Endothelial cell of umbilical vein (primary cell): ENCODE data around the gene MRM1. TPM values are rescaled to one million over a fixed set of nuclear protein-coding genes. Genes with fewer than 3 reads are reported as not detected.

Source experiments
- BruUV-seq: library from RNA; stranded (reverse); fragments of 400-500 nt; replicated peaks from 2 replicates; lab custom pipeline; 2021; lab: Mats Ljungman, UMichigan
- CTCF ChIA-PET: fragments of 300-600, 350-600 bp; sonication (Branson Sonifier 250); formaldehyde crosslinking; loops from one replicate; lab custom pipeline; 2021; ENCODE audit warnings: antibody characterized with exemption, inconsistent platforms; lab: Charles Lee
- POLR2A ChIA-PET: fragments of 300-600, 350-600 bp; sonication (Branson Sonifier 250); formaldehyde crosslinking; loops from one replicate; lab custom pipeline; 2021; ENCODE audit warnings: antibody characterized with exemption, inconsistent platforms; lab: Charles Lee
- DNase-seq: peaks from one replicate; pipeline ENCODE4 v3.0.0-alpha.2; 2011; ENCODE audit warnings: low read depth, low spot score
- FAIRE-seq: peaks from 2 replicates; lab custom pipeline; 2011; peaks lifted over from hg19 to GRCh38; lab: Jason Lieb, UNC
- H2AFZ ChIP-seq: 2 replicates; pipeline ENCODE4 v1.6.0; 2012; ENCODE audit warnings: low read depth, low read length, control low read depth, inconsistent platforms
- H3K27ac ChIP-seq: 2 replicates; pipeline ENCODE4 v1.5.1; 2011; ENCODE audit warnings: low read depth, mild to moderate bottlenecking, control low read depth, low read length, moderate library complexity; ENCODE audit not compliant: insufficient read depth
- H3K27me3 ChIP-seq, 2 experiments: 2 replicates each; pipeline versions ENCODE4 v1.6.0 to v1.6.1; 2011; ENCODE audit warnings: low read length in 2 of 2, mixed read lengths in 1 of 2; ENCODE audit not compliant: control insufficient read depth in 2 of 2, insufficient read depth in 2 of 2
- H3K36me3 ChIP-seq, 2 experiments: 2 replicates in 1 of 2; 3 replicates in 1 of 2; pipeline ENCODE4 v1.5.1; 2011; ENCODE audit warnings: low read length in 2 of 2, mild to moderate bottlenecking in 1 of 2, moderate library complexity in 1 of 2; ENCODE audit not compliant: control insufficient read depth in 2 of 2, insufficient read depth in 2 of 2; ENCODE audit errors: extremely low read depth in 1 of 2
- H3K4me1 ChIP-seq: 3 replicates; pipeline ENCODE4 v1.5.1; 2011; ENCODE audit warnings: mild to moderate bottlenecking, low read length; ENCODE audit not compliant: control insufficient read depth, insufficient read depth; ENCODE audit errors: extremely low read depth
- H3K4me2 ChIP-seq: 2 replicates; pipeline ENCODE4 v1.6.1; 2011; ENCODE audit warnings: low read length, control low read depth, mixed read lengths; ENCODE audit not compliant: insufficient read depth
- H3K4me3 ChIP-seq, 3 experiments: fragments of 200-600 bp in 1 of 3; sonication (generic), shearing (Covaris generic) in 1 of 3; replicated peaks in 1 of 3; 2 replicates each; pipeline ENCODE4 v1.5.1; 2011 to 2016; ENCODE audit warnings: control low read depth in 3 of 3, low read length in 3 of 3, mild to moderate bottlenecking in 2 of 3, inconsistent platforms in 1 of 3, low read depth in 1 of 3, moderate library complexity in 1 of 3; ENCODE audit not compliant: insufficient read depth in 1 of 3
- H3K79me2 ChIP-seq: 2 replicates; pipeline ENCODE4 v1.6.0; 2012; ENCODE audit warnings: low read length, inconsistent platforms; ENCODE audit not compliant: control insufficient read depth, insufficient read depth
- H3K9ac ChIP-seq: replicated peaks from 2 replicates; pipeline ENCODE3; 2011; ENCODE audit warnings: low read length, control low read depth; ENCODE audit not compliant: insufficient read depth; ENCODE audit errors: extremely low read depth
- H3K9me1 ChIP-seq: replicated peaks from 3 replicates; pipeline ENCODE4 v1.6.0; 2011; ENCODE audit warnings: mild to moderate bottlenecking, low read length; ENCODE audit not compliant: control insufficient read depth, insufficient read depth; ENCODE audit errors: extremely low read depth
- H3K9me3 ChIP-seq: replicated peaks from 2 replicates; pipeline ENCODE4 v1.5.1; 2012; ENCODE audit warnings: low read length, inconsistent platforms; ENCODE audit not compliant: control insufficient read depth, insufficient read depth
- H4K20me1 ChIP-seq: replicated peaks from 2 replicates; pipeline ENCODE3; 2011; ENCODE audit warnings: mild to moderate bottlenecking, low read length; ENCODE audit not compliant: control insufficient read depth, insufficient read depth; ENCODE audit errors: extremely low read depth
- CTCF ChIP-seq, 2 donors: IDR thresholded peaks; 1 replicate in 1 of 2; 2 replicates in 1 of 2; pipeline ENCODE4 v1.5.1; 2011; ENCODE audit warnings: low read length in 2 of 2, mild to moderate bottlenecking in 2 of 2, moderate library complexity in 2 of 2, control low read depth in 1 of 2, inconsistent platforms in 1 of 2, low read depth in 1 of 2; ENCODE audit not compliant: insufficient read depth in 1 of 2; ENCODE audit errors: extremely low read depth in 1 of 2
- EZH2 ChIP-seq: IDR thresholded peaks from 2 replicates; pipeline ENCODE4 v1.6.1; 2012; ENCODE audit warnings: borderline replicate concordance, low read depth, mild to moderate bottlenecking, moderate library complexity, low read length, inconsistent platforms; ENCODE audit not compliant: severe bottlenecking
- FOS ChIP-seq: IDR thresholded peaks from 2 replicates; pipeline ENCODE4 v1.6.1; 2011; ENCODE audit warnings: mild to moderate bottlenecking, low read length, moderate library complexity, borderline replicate concordance; ENCODE audit not compliant: insufficient read depth
- GATA2 ChIP-seq: IDR thresholded peaks from 2 replicates; pipeline ENCODE4 v1.7.0; 2011; ENCODE audit warnings: low read depth, mild to moderate bottlenecking, moderate library complexity, mixed read lengths, low read length; ENCODE audit not compliant: insufficient read length, insufficient read depth
- JUN ChIP-seq: IDR thresholded peaks from 2 replicates; pipeline ENCODE4 v1.6.1; 2011; ENCODE audit warnings: borderline replicate concordance, low read depth; ENCODE audit not compliant: insufficient read length, insufficient read depth
- MAX ChIP-seq: IDR thresholded peaks from 2 replicates; pipeline ENCODE4 v1.6.1; 2011; ENCODE audit not compliant: insufficient read depth, insufficient read length
- MYC ChIP-seq: IDR thresholded peaks from one replicate; pipeline ENCODE4 v1.6.1; 2011; ENCODE audit warnings: mild to moderate bottlenecking, low read depth, low read length
- POLR2A ChIP-seq: IDR thresholded peaks from 2 replicates; pipeline ENCODE4 v1.6.1; 2012; ENCODE audit warnings: low read depth, mild to moderate bottlenecking, control low read depth, low read length
- POLR2AphosphoS5 ChIP-seq: IDR thresholded peaks from 2 replicates; pipeline ENCODE4 v1.6.1; 2012; ENCODE audit warnings: low read depth, mild to moderate bottlenecking, control low read depth, low read length, moderate library complexity; ENCODE audit not compliant: insufficient read depth
- dilution Hi-C: fragments of 300-500 bp; cut with MboI; formaldehyde crosslinking; loops from one replicate; pipeline ENCODE4 v1.15.0; 2019; ENCODE audit warnings: low sequenced_read_pairs; ENCODE audit not compliant: extremely low pct_ligation_motif_present
- intact Hi-C: fragments of 100-400 bp; cut with micrococcal nuclease; formaldehyde crosslinking; loops from one replicate; pipeline ENCODE4 v1.10.0; 2022
- polyA plus RNA-seq, 4 experiments: library from polyadenylated mRNA; depleted of rRNA in 3 of 4; stranded (reverse) in 3 of 4; unstranded in 1 of 4; fragments of >200 nt; gene quantifications; 2 replicates each; pipeline versions ENCODE4 v1.2.1 to v1.2.3, GENCODE V29; 2011 to 2012; ENCODE audit warnings: missing spikeins in 1 of 4
- total RNA-seq: library from RNA; stranded (reverse); gene quantifications from 2 replicates; pipeline ENCODE4 v1.2.3, GENCODE V29; 2021

The MRM1 gene
- total and polyA plus RNA-seq, 2 donors (not counting 3 experiments of a cell fraction or from before 2014, with no cell fraction given), result 3.7 to 5.9 TPM

DNA sequence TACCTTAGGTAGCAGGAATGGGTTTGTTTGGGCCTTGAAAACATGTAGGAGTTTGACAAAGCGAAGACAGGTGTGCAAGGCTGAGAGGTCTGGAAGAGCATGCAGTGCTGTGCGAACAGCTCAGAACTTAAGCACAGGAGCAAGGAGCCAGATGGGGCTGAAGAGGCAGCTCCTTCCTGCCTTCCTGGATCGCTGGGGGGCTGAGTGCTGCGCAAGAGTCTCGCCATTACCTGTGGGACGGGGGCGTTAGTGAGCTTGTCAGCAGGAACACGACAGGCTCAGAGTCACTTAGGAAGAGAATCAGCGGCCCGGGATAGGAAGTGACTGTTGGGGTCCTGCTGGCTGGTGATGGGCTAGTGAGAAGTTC is 464 bp upstream of the MRM1 start:
- Histone ChIP-seq H3K4me2 (peak overlapping the region; percentile 72), H3K4me1 (peaks cover 16% of the 10 kb centered on the region), H3K27me3 (no peaks in the 10 kb centered on the region), H3K9ac (peak overlapping the region; percentile 85), H3K4me3 (peak overlapping the region in 2 of 3 experiments; percentile 63 to 67), H3K9me3 (no peaks in the 10 kb centered on the region), H3K36me3 (no peaks in the 10 kb centered on the region), H4K20me1 (no peaks in the 10 kb centered on the region), H3K9me1 (no peaks in the 10 kb centered on the region), H3K79me2 (peaks cover 17% of the 10 kb centered on the region), H2AFZ (peak overlapping the region; percentile 55), H3K27ac (peak overlapping the region; percentile 54)
- TF ChIP-seq CTCF (IDR thresholded peaks at IDR 0.05; ENCODE audit: extremely low read depth in 1 of 2, insufficient read depth in 1 of 2, low read depth in 1 of 2, low read length in 2 of 2) (no peak), POLR2AphosphoS5 (no peak), MAX (no peak), MYC (no peak), POLR2A (no peak), GATA2 (no peak), FOS (no peak), JUN (no peak), EZH2 (no peak)
- POLR2A ChIA-PET, result interaction anchor here (1.2 kb wide), 2 partner anchors 8 to 56 kb away, joined by 3 to 5 read pairs; partner anchors contain the start of gene GGNBP2
- CTCF ChIA-PET, result interaction anchor here (0.7 to 4.5 kb wide), 10 partner anchors 9 to 772 kb away, joined by 3 to 66 read pairs (median 19); partner anchors contain the start of gene DHRS11
- no peak for DNase-seq
- dilution Hi-C loops (no loop called here), intact Hi-C loops (loop anchor here (1.0 to 10.0 kb wide), 3 partner anchors 25 to 346 kb away; partner anchors contain the start of gene AATF)
- no peak for FAIRE-seq
- BruUV-seq, result TSS peak; percentile 97
